SK-N-SH (cell line): ENCODE results near the gene SGPP1.

Source experiments
- CHD2 ChIP-seq: fragments of 150-350 bp; IDR thresholded peaks from 2 replicates; pipeline ENCODE4 v1.6.1; 2018; ENCODE audit warnings: low read length; ENCODE audit not compliant: partially characterized antibody
- EP300 ChIP-seq, 2 experiments: IDR thresholded peaks; 2 replicates each; pipeline versions ENCODE4 v1.4.0 to v1.6.1; 2012; ENCODE audit warnings: borderline replicate concordance in 1 of 2, low read depth in 1 of 2, low read length in 1 of 2
- EZH2phosphoT487 ChIP-seq: fragments of 200-600 bp; sonication (generic); IDR thresholded peaks from 2 replicates; pipeline ENCODE4 v1.6.1; 2017; ENCODE audit warnings: low read depth, mixed run types, mild to moderate bottlenecking, antibody characterized with exemption, moderate library complexity, borderline replicate concordance
- FOXM1 ChIP-seq: IDR thresholded peaks from 2 replicates; pipeline ENCODE4 v1.4.0; 2012; ENCODE audit warnings: low read depth, mild to moderate bottlenecking
- SMC3 ChIP-seq: IDR thresholded peaks from 2 replicates; pipeline ENCODE4 v1.6.1; 2012; ENCODE audit warnings: low read depth, low read length, improper control_type of control experiment
- TF ChIP-seq, protein P1 (sequence below): IDR thresholded peaks from 2 replicates; pipeline ENCODE4 v1.4.0; 2012; ENCODE audit warnings: low read depth
- TF ChIP-seq, protein P2 (sequence below): fragments of 200-600 bp; sonication (generic); IDR thresholded peaks from 2 replicates; pipeline ENCODE4 v1.6.1; 2017; ENCODE audit warnings: antibody characterized with exemption, mild to moderate bottlenecking, moderate library complexity

DNA sequence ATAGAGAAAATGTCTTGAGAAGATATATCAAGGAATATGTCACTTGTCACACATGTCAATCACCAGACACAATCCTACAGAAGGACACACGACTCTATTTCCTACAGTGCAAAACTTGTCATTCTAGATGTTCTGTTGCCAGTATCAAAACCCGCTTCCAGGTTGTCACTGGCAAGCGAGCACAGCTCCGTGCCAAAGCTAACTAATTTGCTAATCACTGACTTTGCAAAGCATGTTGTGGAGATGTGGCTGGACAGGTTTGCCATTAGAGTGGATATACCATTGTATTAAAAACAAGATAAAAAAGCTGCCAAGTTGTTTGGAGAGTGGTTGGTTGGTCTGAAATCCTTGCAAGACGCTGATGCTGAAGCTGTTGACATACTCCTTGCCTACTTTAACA is 7.9 kb upstream of the SGPP1 start:
- no peak for TF ChIP-seq FOXM1
- TF ChIP-seq, protein P1, sequence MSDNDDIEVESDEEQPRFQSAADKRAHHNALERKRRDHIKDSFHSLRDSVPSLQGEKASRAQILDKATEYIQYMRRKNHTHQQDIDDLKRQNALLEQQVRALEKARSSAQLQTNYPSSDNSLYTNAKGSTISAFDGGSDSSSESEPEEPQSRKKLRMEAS, result no peak
- TF ChIP-seq SMC3, result no peak
- no peak for TF ChIP-seq CHD2
- TF ChIP-seq EP300 (IDR thresholded peaks at IDR 0.05; ENCODE audit: borderline replicate concordance in 1 of 2, low read depth in 1 of 2, low read length in 1 of 2), result no peak
- TF ChIP-seq EZH2phosphoT487, result no peak
- TF ChIP-seq, protein P2, sequence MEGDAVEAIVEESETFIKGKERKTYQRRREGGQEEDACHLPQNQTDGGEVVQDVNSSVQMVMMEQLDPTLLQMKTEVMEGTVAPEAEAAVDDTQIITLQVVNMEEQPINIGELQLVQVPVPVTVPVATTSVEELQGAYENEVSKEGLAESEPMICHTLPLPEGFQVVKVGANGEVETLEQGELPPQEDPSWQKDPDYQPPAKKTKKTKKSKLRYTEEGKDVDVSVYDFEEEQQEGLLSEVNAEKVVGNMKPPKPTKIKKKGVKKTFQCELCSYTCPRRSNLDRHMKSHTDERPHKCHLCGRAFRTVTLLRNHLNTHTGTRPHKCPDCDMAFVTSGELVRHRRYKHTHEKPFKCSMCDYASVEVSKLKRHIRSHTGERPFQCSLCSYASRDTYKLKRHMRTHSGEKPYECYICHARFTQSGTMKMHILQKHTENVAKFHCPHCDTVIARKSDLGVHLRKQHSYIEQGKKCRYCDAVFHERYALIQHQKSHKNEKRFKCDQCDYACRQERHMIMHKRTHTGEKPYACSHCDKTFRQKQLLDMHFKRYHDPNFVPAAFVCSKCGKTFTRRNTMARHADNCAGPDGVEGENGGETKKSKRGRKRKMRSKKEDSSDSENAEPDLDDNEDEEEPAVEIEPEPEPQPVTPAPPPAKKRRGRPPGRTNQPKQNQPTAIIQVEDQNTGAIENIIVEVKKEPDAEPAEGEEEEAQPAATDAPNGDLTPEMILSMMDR, result no peak
